Astrocyte (in vitro differentiated cells and primary cell): ENCODE results near the gene RETREG2.

Source experiments
- EZH2 ChIP-seq: IDR thresholded peaks from 2 replicates; pipeline ENCODE4 v1.6.1; 2012; ENCODE audit warnings: mild to moderate bottlenecking, low read length, inconsistent platforms; ENCODE audit not compliant: insufficient read depth
- TF ChIP-seq, protein P1 (sequence below): IDR thresholded peaks from 2 replicates; pipeline ENCODE4 v1.5.1; 2011; ENCODE audit warnings: low read depth, mild to moderate bottlenecking, inconsistent platforms, low read length, moderate library complexity; ENCODE audit not compliant: insufficient read depth

DNA sequence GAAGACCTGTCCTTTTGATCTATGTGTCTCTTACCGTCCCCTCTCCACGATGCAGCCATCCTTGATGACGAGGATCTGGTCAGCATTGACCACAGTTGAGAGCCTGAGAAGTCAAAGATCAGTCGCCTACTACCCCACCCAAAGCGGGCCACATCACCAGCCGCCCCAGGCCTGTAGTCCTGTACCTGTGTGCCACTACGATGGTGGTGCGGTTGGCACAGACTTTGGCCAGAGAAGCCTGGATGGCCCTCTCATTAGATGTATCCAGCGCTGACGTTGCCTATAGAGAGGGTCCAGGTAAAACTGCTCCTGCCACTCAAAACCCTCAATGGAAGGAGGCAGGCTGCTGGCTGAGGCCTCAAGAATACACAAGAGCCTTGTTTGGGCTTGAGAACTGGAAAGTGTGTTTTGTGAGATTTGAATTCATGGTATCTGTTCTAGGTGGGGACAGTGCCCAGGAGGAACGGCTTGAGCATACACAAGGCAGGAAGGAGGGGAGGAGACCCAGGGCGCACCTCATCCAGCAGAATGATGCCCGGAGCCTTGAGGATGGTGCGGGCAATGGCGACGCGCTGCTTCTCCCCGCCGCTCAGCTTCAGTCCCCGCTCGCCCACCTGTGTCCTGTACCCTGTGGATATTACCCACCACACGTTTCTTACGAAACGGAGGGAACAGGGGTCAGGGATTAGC is 32.3 kb downstream of the RETREG2 start:
- TF ChIP-seq, protein P1, sequence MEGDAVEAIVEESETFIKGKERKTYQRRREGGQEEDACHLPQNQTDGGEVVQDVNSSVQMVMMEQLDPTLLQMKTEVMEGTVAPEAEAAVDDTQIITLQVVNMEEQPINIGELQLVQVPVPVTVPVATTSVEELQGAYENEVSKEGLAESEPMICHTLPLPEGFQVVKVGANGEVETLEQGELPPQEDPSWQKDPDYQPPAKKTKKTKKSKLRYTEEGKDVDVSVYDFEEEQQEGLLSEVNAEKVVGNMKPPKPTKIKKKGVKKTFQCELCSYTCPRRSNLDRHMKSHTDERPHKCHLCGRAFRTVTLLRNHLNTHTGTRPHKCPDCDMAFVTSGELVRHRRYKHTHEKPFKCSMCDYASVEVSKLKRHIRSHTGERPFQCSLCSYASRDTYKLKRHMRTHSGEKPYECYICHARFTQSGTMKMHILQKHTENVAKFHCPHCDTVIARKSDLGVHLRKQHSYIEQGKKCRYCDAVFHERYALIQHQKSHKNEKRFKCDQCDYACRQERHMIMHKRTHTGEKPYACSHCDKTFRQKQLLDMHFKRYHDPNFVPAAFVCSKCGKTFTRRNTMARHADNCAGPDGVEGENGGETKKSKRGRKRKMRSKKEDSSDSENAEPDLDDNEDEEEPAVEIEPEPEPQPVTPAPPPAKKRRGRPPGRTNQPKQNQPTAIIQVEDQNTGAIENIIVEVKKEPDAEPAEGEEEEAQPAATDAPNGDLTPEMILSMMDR, result no peak
- no peak for TF ChIP-seq EZH2
